ENCODE results near the gene BOC.

BOC gene

GRCh38 chr3:113265231-113265630 is 53.9 kb downstream of the BOC start:
- Histone ChIP-seq H3K4me1 (ENCODE audit: control insufficient read depth, insufficient read depth, low read length, poor library complexity, severe bottlenecking) (no peaks in the 10 kb centered on the region), H3K27me3 (replicated peaks; ENCODE audit: control insufficient read depth, insufficient read depth, low read length, poor library complexity, severe bottlenecking) (no peaks in the 10 kb centered on the region), H3K27ac (ENCODE audit: insufficient read depth, low read length, poor library complexity, severe bottlenecking) (no peak overlapping the region), H3K9me3 (ENCODE audit: control insufficient read depth, low read length) (no peaks in the 10 kb centered on the region), H3K4me3 (ENCODE audit: insufficient read depth, low read depth, low read length, poor library complexity, severe bottlenecking) (no peak overlapping the region), H3K36me3 (ENCODE audit: control insufficient read depth, insufficient read depth, low read length) (no peaks in the 10 kb centered on the region)
- DNase-seq, result no peak

GRCh38 chr3:113266738-113267137 is 55.4 kb downstream of the BOC start:
- Histone ChIP-seq H3K27me3 (replicated peaks; ENCODE audit: control insufficient read depth, insufficient read depth, low read length, poor library complexity, severe bottlenecking) (no peaks in the 10 kb centered on the region), H3K4me1 (ENCODE audit: control insufficient read depth, insufficient read depth, low read length, poor library complexity, severe bottlenecking) (no peaks in the 10 kb centered on the region), H3K4me3 (ENCODE audit: insufficient read depth, low read depth, low read length, poor library complexity, severe bottlenecking) (no peak overlapping the region), H3K27ac (ENCODE audit: insufficient read depth, low read length, poor library complexity, severe bottlenecking) (no peak overlapping the region), H3K36me3 (ENCODE audit: control insufficient read depth, insufficient read depth, low read length) (no peaks in the 10 kb centered on the region), H3K9me3 (ENCODE audit: control insufficient read depth, low read length) (no peaks in the 10 kb centered on the region)
- no peak for DNase-seq

- H3K27ac ChIP-seq (ENCODE audit: insufficient read depth, low read length, poor library complexity, severe bottlenecking), result no peak overlapping the region
- H3K27me3 ChIP-seq (replicated peaks; ENCODE audit: control insufficient read depth, insufficient read depth, low read length, poor library complexity, severe bottlenecking), result no peaks in the 10 kb centered on the region
- DNase-seq, result no peak
- H3K9me3 ChIP-seq (ENCODE audit: control insufficient read depth, low read length), result no peaks in the 10 kb centered on the region
- no peaks in the 10 kb centered on the region for H3K4me1 ChIP-seq (ENCODE audit: control insufficient read depth, insufficient read depth, low read length, poor library complexity, severe bottlenecking)
- no peak overlapping the region for H3K4me3 ChIP-seq (ENCODE audit: insufficient read depth, low read depth, low read length, poor library complexity, severe bottlenecking)
- H3K36me3 ChIP-seq (ENCODE audit: control insufficient read depth, insufficient read depth, low read length), result no peaks in the 10 kb centered on the region
Measured at GRCh38 chr3:113268311-113268710, 57.0 kb downstream of the BOC start.

GRCh38 chr3:113268942-113269341 is 57.6 kb downstream of the BOC start:
- no peaks in the 10 kb centered on the region for H3K36me3 ChIP-seq (ENCODE audit: control insufficient read depth, insufficient read depth, low read length)
- no peaks in the 10 kb centered on the region for H3K4me1 ChIP-seq (ENCODE audit: control insufficient read depth, insufficient read depth, low read length, poor library complexity, severe bottlenecking)
- no peaks in the 10 kb centered on the region for H3K9me3 ChIP-seq (ENCODE audit: control insufficient read depth, low read length)
- H3K4me3 ChIP-seq (ENCODE audit: insufficient read depth, low read depth, low read length, poor library complexity, severe bottlenecking), result no peak overlapping the region
- H3K27ac ChIP-seq (ENCODE audit: insufficient read depth, low read length, poor library complexity, severe bottlenecking), result no peak overlapping the region
- DNase-seq, result no peak
- no peaks in the 10 kb centered on the region for H3K27me3 ChIP-seq (replicated peaks; ENCODE audit: control insufficient read depth, insufficient read depth, low read length, poor library complexity, severe bottlenecking)

- Histone ChIP-seq H3K9me3 (ENCODE audit: control insufficient read depth, low read length) (no peaks in the 10 kb centered on the region), H3K4me3 (ENCODE audit: insufficient read depth, low read depth, low read length, poor library complexity, severe bottlenecking) (no peak overlapping the region), H3K36me3 (ENCODE audit: control insufficient read depth, insufficient read depth, low read length) (no peaks in the 10 kb centered on the region), H3K4me1 (ENCODE audit: control insufficient read depth, insufficient read depth, low read length, poor library complexity, severe bottlenecking) (no peaks in the 10 kb centered on the region), H3K27me3 (replicated peaks; ENCODE audit: control insufficient read depth, insufficient read depth, low read length, poor library complexity, severe bottlenecking) (no peaks in the 10 kb centered on the region), H3K27ac (ENCODE audit: insufficient read depth, low read length, poor library complexity, severe bottlenecking) (no peak overlapping the region)
- no peak for DNase-seq
Measured at GRCh38 chr3:113269661-113270060, 58.3 kb downstream of the BOC start.

GRCh38 chr3:113270068-113270467 is 58.7 kb downstream of the BOC start:
- no peak for DNase-seq
- Histone ChIP-seq H3K27ac (ENCODE audit: insufficient read depth, low read length, poor library complexity, severe bottlenecking) (no peak overlapping the region), H3K4me1 (ENCODE audit: control insufficient read depth, insufficient read depth, low read length, poor library complexity, severe bottlenecking) (no peaks in the 10 kb centered on the region), H3K4me3 (ENCODE audit: insufficient read depth, low read depth, low read length, poor library complexity, severe bottlenecking) (no peak overlapping the region), H3K36me3 (ENCODE audit: control insufficient read depth, insufficient read depth, low read length) (no peaks in the 10 kb centered on the region), H3K9me3 (ENCODE audit: control insufficient read depth, low read length) (no peaks in the 10 kb centered on the region), H3K27me3 (replicated peaks; ENCODE audit: control insufficient read depth, insufficient read depth, low read length, poor library complexity, severe bottlenecking) (no peaks in the 10 kb centered on the region)

GRCh38 chr3:113270786-113271185 is 59.4 kb downstream of the BOC start:
- H3K9me3 ChIP-seq (ENCODE audit: control insufficient read depth, low read length), result no peaks in the 10 kb centered on the region
- no peak for DNase-seq
- no peak overlapping the region for H3K4me3 ChIP-seq (ENCODE audit: insufficient read depth, low read depth, low read length, poor library complexity, severe bottlenecking)
- no peaks in the 10 kb centered on the region for H3K27me3 ChIP-seq (replicated peaks; ENCODE audit: control insufficient read depth, insufficient read depth, low read length, poor library complexity, severe bottlenecking)
- no peaks in the 10 kb centered on the region for H3K4me1 ChIP-seq (ENCODE audit: control insufficient read depth, insufficient read depth, low read length, poor library complexity, severe bottlenecking)
- no peak overlapping the region for H3K27ac ChIP-seq (ENCODE audit: insufficient read depth, low read length, poor library complexity, severe bottlenecking)
- H3K36me3 ChIP-seq (ENCODE audit: control insufficient read depth, insufficient read depth, low read length), result no peaks in the 10 kb centered on the region

GRCh38 chr3:113271189-113271588 is 59.8 kb downstream of the BOC start:
- H3K36me3 ChIP-seq (ENCODE audit: control insufficient read depth, insufficient read depth, low read length), result no peaks in the 10 kb centered on the region
- H3K9me3 ChIP-seq (ENCODE audit: control insufficient read depth, low read length), result no peaks in the 10 kb centered on the region
- DNase-seq, result no peak
- H3K27me3 ChIP-seq (replicated peaks; ENCODE audit: control insufficient read depth, insufficient read depth, low read length, poor library complexity, severe bottlenecking), result no peaks in the 10 kb centered on the region
- no peak overlapping the region for H3K27ac ChIP-seq (ENCODE audit: insufficient read depth, low read length, poor library complexity, severe bottlenecking)
- H3K4me1 ChIP-seq (ENCODE audit: control insufficient read depth, insufficient read depth, low read length, poor library complexity, severe bottlenecking), result no peaks in the 10 kb centered on the region
- no peak overlapping the region for H3K4me3 ChIP-seq (ENCODE audit: insufficient read depth, low read depth, low read length, poor library complexity, severe bottlenecking)

GRCh38 chr3:113271594-113272384 is 60.4 kb downstream of the BOC start:
- DNase-seq, result no peak
- no peaks in the 10 kb centered on the region for H3K4me1 ChIP-seq (ENCODE audit: control insufficient read depth, insufficient read depth, low read length, poor library complexity, severe bottlenecking)
- no peaks in the 10 kb centered on the region for H3K27me3 ChIP-seq (replicated peaks; ENCODE audit: control insufficient read depth, insufficient read depth, low read length, poor library complexity, severe bottlenecking)
- H3K27ac ChIP-seq (ENCODE audit: insufficient read depth, low read length, poor library complexity, severe bottlenecking), result no peak overlapping the region
- H3K36me3 ChIP-seq (ENCODE audit: control insufficient read depth, insufficient read depth, low read length), result no peaks in the 10 kb centered on the region
- H3K4me3 ChIP-seq (ENCODE audit: insufficient read depth, low read depth, low read length, poor library complexity, severe bottlenecking), result no peak overlapping the region
- H3K9me3 ChIP-seq (ENCODE audit: control insufficient read depth, low read length), result no peaks in the 10 kb centered on the region

GRCh38 chr3:113272385-113272779 is 61.0 kb downstream of the BOC start:
- no peak overlapping the region for H3K4me3 ChIP-seq (ENCODE audit: insufficient read depth, low read depth, low read length, poor library complexity, severe bottlenecking)
- no peaks in the 10 kb centered on the region for H3K4me1 ChIP-seq (ENCODE audit: control insufficient read depth, insufficient read depth, low read length, poor library complexity, severe bottlenecking)
- H3K27me3 ChIP-seq (replicated peaks; ENCODE audit: control insufficient read depth, insufficient read depth, low read length, poor library complexity, severe bottlenecking), result no peaks in the 10 kb centered on the region

More at GRCh38 chr3:113272385-113272779, 61.0 kb downstream of the BOC start:
- Histone ChIP-seq H3K27ac (ENCODE audit: insufficient read depth, low read length, poor library complexity, severe bottlenecking) (no peak overlapping the region), H3K9me3 (ENCODE audit: control insufficient read depth, low read length) (no peaks in the 10 kb centered on the region), H3K36me3 (ENCODE audit: control insufficient read depth, insufficient read depth, low read length) (no peaks in the 10 kb centered on the region)
- DNase-seq, result no peak
